GM12878 (cell line): ENCODE measurements around the gene PRR35.

Experiments used
- CBFB ChIP-seq: IDR thresholded peaks from 2 replicates; pipeline ENCODE4 v1.6.1; 2016; ENCODE audit warnings: antibody characterized with exemption, low read depth
- CTCF ChIP-seq, 3 experiments: IDR thresholded peaks in 2 of 3; conservative IDR thresholded peaks in 1 of 3; 2 replicates each; pipeline ENCODE4 v1.5.1; 2011; ENCODE audit warnings: low read depth in 3 of 3, low read length in 3 of 3, mild to moderate bottlenecking in 3 of 3, control low read depth in 2 of 3, moderate library complexity in 2 of 3, inconsistent platforms in 1 of 3, mixed read lengths in 1 of 3; ENCODE audit not compliant: control insufficient read depth in 2 of 3, insufficient read depth in 1 of 3; ENCODE audit errors: extremely low read depth in 1 of 3
- GATAD2B ChIP-seq: fragments of 450-650 bp; conservative IDR thresholded peaks from 2 replicates; pipeline ENCODE4 v1.6.1; 2017; ENCODE audit warnings: low read depth, mild to moderate bottlenecking, moderate library complexity
- IRF3 ChIP-seq: fragments of 450-650 bp; IDR thresholded peaks from 2 replicates; pipeline ENCODE4 v1.6.1; 2014; ENCODE audit warnings: mild to moderate bottlenecking
- MXI1 ChIP-seq: fragments of 150-350 bp; IDR thresholded peaks from 2 replicates; pipeline ENCODE4 v1.6.1; 2011; ENCODE audit warnings: low read depth, mild to moderate bottlenecking, inconsistent platforms, low read length, improper control_type of control experiment
- RBBP5 ChIP-seq: fragments of 200-600 bp; sonication (generic); conservative IDR thresholded peaks from 2 replicates; pipeline ENCODE4 v1.6.1; 2016
- SIN3A ChIP-seq: IDR thresholded peaks from 2 replicates; pipeline ENCODE4 v1.6.1; 2012; ENCODE audit warnings: low read depth, low read length, improper control_type of control experiment
- SREBF1 ChIP-seq: IDR thresholded peaks from 2 replicates; pipeline ENCODE4 v1.6.1; 2012; ENCODE audit warnings: mild to moderate bottlenecking, low read length
- TCF7 ChIP-seq: IDR thresholded peaks from 2 replicates; pipeline ENCODE4 v1.6.1; 2014; ENCODE audit warnings: antibody characterized with exemption, borderline replicate concordance

GRCh38 chr16:586047-586644 lies 26.0 kb downstream of the PRR35 start:
- TF ChIP-seq CBFB (no peak), IRF3 (no peak), SIN3A (no peak), CTCF (IDR thresholded peaks at IDR 0.05 in 2 of 3, conservative IDR thresholded peaks at IDR 0.05 in 1 of 3; ENCODE audit: control insufficient read depth in 2 of 3, extremely low read depth in 1 of 3, insufficient read depth in 1 of 3, low read depth in 3 of 3, low read length in 3 of 3) (no peak), GATAD2B (no peak), SREBF1 (no peak), TCF7 (no peak), RBBP5 (no peak), MXI1 (no peak)
